Endothelial cell (in vitro differentiated cells): ENCODE measurements around the gene TBL2. TPM values are rescaled to one million over a fixed set of nuclear protein-coding genes. Genes with fewer than 3 reads are reported as not detected.
A peak's percentile ranks its signal among the peaks of the same experiment; 100 is the strongest.
"Not testable (repeated sequence)": the region's sequence is repeated elsewhere in the genome, so short reads cannot be mapped to it uniquely, and the experiment has no call there.

Experiments
- DNase-seq: peaks from one replicate; pipeline ENCODE4 v3.0.0; 2021; ENCODE audit warnings: low spot score
- H3K27ac Mint-ChIP-seq: one replicate; pipeline ENCODE4 v1.8.0; 2021; ENCODE audit warnings: mixed read lengths, inconsistent platforms; ENCODE audit not compliant: unreplicated experiment
- H3K27me3 Mint-ChIP-seq: one replicate; pipeline ENCODE4 v1.8.0; 2021; ENCODE audit warnings: mild to moderate bottlenecking, moderate library complexity, mixed read lengths, inconsistent platforms; ENCODE audit not compliant: unreplicated experiment
- H3K36me3 Mint-ChIP-seq: one replicate; pipeline ENCODE4 v1.8.0; 2021; ENCODE audit warnings: mild to moderate bottlenecking, low read depth, mixed read lengths, inconsistent platforms; ENCODE audit not compliant: unreplicated experiment
- H3K4me1 Mint-ChIP-seq: one replicate; pipeline ENCODE4 v1.8.0; 2021; ENCODE audit warnings: mild to moderate bottlenecking, mixed read lengths, inconsistent platforms; ENCODE audit not compliant: unreplicated experiment
- H3K4me3 Mint-ChIP-seq: one replicate; pipeline ENCODE4 v1.8.0; 2021; ENCODE audit warnings: mild to moderate bottlenecking, mixed read lengths, inconsistent platforms; ENCODE audit not compliant: unreplicated experiment
- H3K9me3 Mint-ChIP-seq: one replicate; pipeline ENCODE4 v1.8.0; 2021; ENCODE audit warnings: mixed read lengths, inconsistent platforms; ENCODE audit not compliant: unreplicated experiment
- total RNA-seq: library from RNA; stranded (reverse); fragmentation: NEBNext Ultra II Directional; extraction: Animal tissue kit (Norgen Biotek cat#: 25700); gene quantifications from one replicate; pipeline ENCODE4 v1.2.1, GENCODE V29; 2021; ENCODE audit not compliant: unreplicated experiment
- TF ChIP-seq, protein P1 (sequence below): fragments of 200-600 bp; sonication (generic); IDR thresholded peaks from one replicate; pipeline ENCODE4 v1.5.0; 2021; ENCODE audit warnings: antibody characterized with exemption; ENCODE audit not compliant: unreplicated experiment

TBL2 gene
- total RNA-seq, 1 donor from 2014 or later, result 22.4 TPM

DNA sequence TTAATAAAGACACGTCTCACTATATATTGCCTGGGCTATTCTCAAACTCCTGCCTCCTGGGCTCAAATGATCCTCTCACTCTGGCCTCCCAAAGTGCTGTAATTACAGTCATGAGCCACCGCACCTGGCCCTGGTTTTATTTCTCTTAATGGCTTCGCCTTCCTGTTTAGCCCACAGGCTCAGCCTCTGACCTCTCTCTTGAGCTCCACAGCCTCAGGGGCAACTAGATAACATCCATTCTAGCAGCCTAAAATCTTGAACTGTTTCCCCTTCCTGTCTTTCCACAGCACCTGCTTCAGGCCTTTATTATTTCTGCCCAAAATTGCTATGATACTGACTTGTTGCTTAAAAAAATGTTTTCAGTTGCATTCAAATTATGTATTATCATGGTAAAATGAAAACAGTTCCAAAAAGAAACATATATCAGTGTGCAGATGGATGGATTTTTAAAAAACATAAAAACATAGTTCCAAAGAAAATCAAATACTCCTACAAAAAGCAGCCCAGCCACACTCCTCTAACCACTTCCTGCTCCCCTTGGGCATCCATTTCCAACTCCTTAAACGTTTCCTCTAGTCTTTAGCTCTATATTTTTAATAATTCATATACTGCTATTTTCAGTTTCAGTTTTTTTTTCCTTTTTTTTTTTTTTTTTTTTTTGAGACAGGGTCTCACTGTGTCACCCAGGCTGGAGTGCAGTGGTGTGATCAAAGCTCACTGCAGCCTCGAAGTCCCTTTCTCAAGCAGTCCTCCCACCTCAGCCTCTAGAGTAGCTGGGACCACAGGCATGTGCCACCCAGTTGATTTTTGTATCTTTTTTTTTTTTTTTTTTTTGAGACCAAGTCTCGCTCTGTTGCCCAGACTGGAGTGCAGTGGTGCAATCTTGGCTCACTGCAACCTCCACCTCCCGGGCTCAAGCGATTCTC, 51.2 kb downstream of the TBL2 start:
- Mint-ChIP-seq H3K9me3 (no peaks in the 10 kb centered on the region), H3K4me3 (no peak overlapping the region), H3K27ac (peak overlapping the region; percentile 86), H3K27me3 (peaks cover 1% of the 10 kb centered on the region), H3K4me1 (peaks cover 23% of the 10 kb centered on the region), H3K36me3 (no peaks in the 10 kb centered on the region)
- TF ChIP-seq, protein P1, sequence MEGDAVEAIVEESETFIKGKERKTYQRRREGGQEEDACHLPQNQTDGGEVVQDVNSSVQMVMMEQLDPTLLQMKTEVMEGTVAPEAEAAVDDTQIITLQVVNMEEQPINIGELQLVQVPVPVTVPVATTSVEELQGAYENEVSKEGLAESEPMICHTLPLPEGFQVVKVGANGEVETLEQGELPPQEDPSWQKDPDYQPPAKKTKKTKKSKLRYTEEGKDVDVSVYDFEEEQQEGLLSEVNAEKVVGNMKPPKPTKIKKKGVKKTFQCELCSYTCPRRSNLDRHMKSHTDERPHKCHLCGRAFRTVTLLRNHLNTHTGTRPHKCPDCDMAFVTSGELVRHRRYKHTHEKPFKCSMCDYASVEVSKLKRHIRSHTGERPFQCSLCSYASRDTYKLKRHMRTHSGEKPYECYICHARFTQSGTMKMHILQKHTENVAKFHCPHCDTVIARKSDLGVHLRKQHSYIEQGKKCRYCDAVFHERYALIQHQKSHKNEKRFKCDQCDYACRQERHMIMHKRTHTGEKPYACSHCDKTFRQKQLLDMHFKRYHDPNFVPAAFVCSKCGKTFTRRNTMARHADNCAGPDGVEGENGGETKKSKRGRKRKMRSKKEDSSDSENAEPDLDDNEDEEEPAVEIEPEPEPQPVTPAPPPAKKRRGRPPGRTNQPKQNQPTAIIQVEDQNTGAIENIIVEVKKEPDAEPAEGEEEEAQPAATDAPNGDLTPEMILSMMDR, result no peak
- DNase-seq, result peak; percentile 5

DNA sequence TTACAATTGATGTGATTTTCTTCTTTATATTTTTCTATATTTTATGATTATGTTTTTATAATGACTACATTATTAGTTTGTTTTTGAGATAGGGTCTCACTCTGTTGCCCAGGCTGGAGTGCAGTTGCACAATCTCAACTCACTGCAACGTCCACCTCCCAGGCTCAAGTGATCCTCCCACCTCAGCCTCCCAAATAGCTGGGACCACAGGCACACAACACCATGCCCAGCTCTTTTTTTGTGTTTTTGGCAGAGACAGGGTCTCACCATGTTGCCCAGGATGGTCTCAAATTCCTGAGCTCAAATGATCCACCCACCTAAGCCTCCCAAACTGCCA, 52.3 kb downstream of the TBL2 start:
- not testable (repeated sequence) for H3K9me3 Mint-ChIP-seq, H3K4me3 Mint-ChIP-seq, H3K36me3 Mint-ChIP-seq, H3K27me3 Mint-ChIP-seq, DNase-seq, H3K27ac Mint-ChIP-seq
- H3K4me1 Mint-ChIP-seq, result peaks cover 23% of the 10 kb centered on the region

- Mint-ChIP-seq H3K27ac (peak within 1 kb of the TSS; percentile 89), H3K36me3 (peaks cover 6% of the 10 kb centered on the region), H3K27me3 (peaks cover 3% of the 10 kb centered on the region), H3K4me1 (peaks cover 42% of the 10 kb centered on the region), H3K9me3 (no peaks in the 10 kb centered on the region), H3K4me3 (peak within 1 kb of the TSS; percentile 96)
- peak; percentile 96 for DNase-seq
- TF ChIP-seq, protein P1, result no peak
These were observed 56.1 kb downstream of the TBL2 start, which contains the start of gene BAZ1B for GRCh38 chr7:73522105-73522872. BAZ1B (minus strand) TSS chr7:73522293; CDS start chr7:73521933, 360 bp downstream.

GRCh38 chr7:73521636-73522104, 56.7 kb downstream of the TBL2 start:
- Mint-ChIP-seq H3K4me1 (peaks cover 36% of the 10 kb centered on the region), H3K4me3 (peak overlapping the region; percentile 67), H3K36me3 (peaks cover 6% of the 10 kb centered on the region), H3K27me3 (peaks cover 3% of the 10 kb centered on the region), H3K27ac (no peak overlapping the region), H3K9me3 (no peaks in the 10 kb centered on the region)
- TF ChIP-seq, protein P1, result no peak
- DNase-seq, result peak; percentile 57
